IMR-90 (cell line): ENCODE results near the gene FAM149A.

ENCODE experiments used
- CTCF ChIP-seq: conservative IDR thresholded peaks from 2 replicates; pipeline ENCODE4 v1.5.1; 2012; ENCODE audit warnings: mild to moderate bottlenecking, low read depth, low read length, improper control_type of control experiment
- MAZ ChIP-seq: IDR thresholded peaks from 2 replicates; pipeline ENCODE4 v1.6.1; 2012; ENCODE audit warnings: low read depth, mild to moderate bottlenecking, low read length, improper control_type of control experiment, moderate library complexity, borderline replicate concordance
- SMC3 ChIP-seq: fragments of 150-350 bp; IDR thresholded peaks from 2 replicates; pipeline ENCODE4 v1.6.1; 2016; ENCODE audit warnings: low read depth, mild to moderate bottlenecking, antibody characterized with exemption, low read length, moderate library complexity

GRCh38 chr4:186203406-186203805 lies 98.9 kb downstream of the FAM149A start:
- TF ChIP-seq CTCF (no peak), SMC3 (no peak), MAZ (no peak)
